Type B pancreatic cell (in vitro differentiated cells): ENCODE results near the gene MKLN1. TPM values are rescaled to one million over a fixed set of nuclear protein-coding genes. Genes with fewer than 3 reads are reported as not detected.

Experiments
- DNase-seq: peaks from one replicate; pipeline ENCODE4 v3.0.0; 2021; ENCODE audit warnings: mixed read lengths; ENCODE audit not compliant: unreplicated experiment; ENCODE audit errors: extremely low spot score
- H3K27ac Mint-ChIP-seq: 2 replicates; pipeline ENCODE4 v1.8.0; 2021; ENCODE audit warnings: mild to moderate bottlenecking, mixed read lengths
- H3K27me3 Mint-ChIP-seq: 2 replicates; pipeline ENCODE4 v1.8.0; 2021; ENCODE audit warnings: mixed read lengths
- H3K36me3 Mint-ChIP-seq: 2 replicates; pipeline ENCODE4 v1.8.0; 2021; ENCODE audit warnings: mixed read lengths
- H3K4me1 Mint-ChIP-seq: one replicate; pipeline ENCODE4 v1.8.0; 2021; ENCODE audit warnings: mixed read lengths; ENCODE audit not compliant: unreplicated experiment
- H3K4me3 Mint-ChIP-seq: 2 replicates; pipeline ENCODE4 v1.8.0; 2021; ENCODE audit warnings: mild to moderate bottlenecking, mixed read lengths
- H3K9me3 Mint-ChIP-seq: 2 replicates; pipeline ENCODE4 v1.8.0; 2021; ENCODE audit warnings: mixed read lengths
- CTCF ChIP-seq: fragments of 200-600 bp; sonication (generic); conservative IDR thresholded peaks from 2 replicates; pipeline ENCODE4 v1.5.0; 2021; ENCODE audit warnings: antibody characterized with exemption, mild to moderate bottlenecking
- total RNA-seq: library from RNA; stranded (reverse); gene quantifications from 2 replicates; pipeline ENCODE4 v1.2.1, GENCODE V29; 2021; ENCODE audit warnings: low replicate concordance

MKLN1 gene
- total RNA-seq, 1 donor from 2014 or later: 47.7 TPM

- H3K27me3 Mint-ChIP-seq: no peaks in the 10 kb centered on the region
- no peaks in the 10 kb centered on the region for H3K9me3 Mint-ChIP-seq
- no peaks in the 10 kb centered on the region for H3K36me3 Mint-ChIP-seq
- no peak for DNase-seq
- no peak overlapping the region for H3K4me3 Mint-ChIP-seq
- no peaks in the 10 kb centered on the region for H3K4me1 Mint-ChIP-seq
- no peak for TF ChIP-seq CTCF
- H3K27ac Mint-ChIP-seq: no peak overlapping the region
Measured at GRCh38 chr7:131288450-131288849, 39.2 kb upstream of the MKLN1 start.

- Mint-ChIP-seq H3K4me3 (no peak overlapping the region), H3K27ac (no peak overlapping the region), H3K9me3 (no peaks in the 10 kb centered on the region), H3K4me1 (no peaks in the 10 kb centered on the region), H3K36me3 (no peaks in the 10 kb centered on the region), H3K27me3 (no peaks in the 10 kb centered on the region)
- no peak for DNase-seq
- TF ChIP-seq CTCF: no peak
Measured at GRCh38 chr7:131289051-131289450, 38.6 kb upstream of the MKLN1 start.

GRCh38 chr7:131292141-131292905, 35.4 kb upstream of the MKLN1 start:
- H3K36me3 Mint-ChIP-seq: no peaks in the 10 kb centered on the region
- H3K4me3 Mint-ChIP-seq: no peak overlapping the region
- TF ChIP-seq CTCF: no peak
- H3K27me3 Mint-ChIP-seq: no peaks in the 10 kb centered on the region
- DNase-seq: no peak
- H3K9me3 Mint-ChIP-seq: no peaks in the 10 kb centered on the region
- no peak overlapping the region for H3K27ac Mint-ChIP-seq
- no peaks in the 10 kb centered on the region for H3K4me1 Mint-ChIP-seq

GRCh38 chr7:131293018-131293417, 34.7 kb upstream of the MKLN1 start:
- Mint-ChIP-seq H3K9me3 (no peaks in the 10 kb centered on the region), H3K36me3 (no peaks in the 10 kb centered on the region), H3K27ac (no peak overlapping the region), H3K27me3 (no peaks in the 10 kb centered on the region), H3K4me3 (no peak overlapping the region), H3K4me1 (no peaks in the 10 kb centered on the region)
- TF ChIP-seq CTCF: no peak
- no peak for DNase-seq

GRCh38 chr7:131294553-131294952, 33.1 kb upstream of the MKLN1 start:
- Mint-ChIP-seq H3K4me3 (no peak overlapping the region), H3K9me3 (no peaks in the 10 kb centered on the region), H3K27me3 (no peaks in the 10 kb centered on the region), H3K36me3 (no peaks in the 10 kb centered on the region), H3K4me1 (no peaks in the 10 kb centered on the region), H3K27ac (no peak overlapping the region)
- DNase-seq: no peak
- no peak for TF ChIP-seq CTCF

- Mint-ChIP-seq H3K27ac (no peak overlapping the region), H3K27me3 (no peaks in the 10 kb centered on the region)
Measured at GRCh38 chr7:131298608-131298992, 29.1 kb upstream of the MKLN1 start.

More at GRCh38 chr7:131298608-131298992, 29.1 kb upstream of the MKLN1 start:
- no peak overlapping the region for H3K4me3 Mint-ChIP-seq
- H3K9me3 Mint-ChIP-seq: no peaks in the 10 kb centered on the region
- no peaks in the 10 kb centered on the region for H3K36me3 Mint-ChIP-seq
- no peak for TF ChIP-seq CTCF
- no peaks in the 10 kb centered on the region for H3K4me1 Mint-ChIP-seq
- no peak for DNase-seq
